GM10248 (cell line): ENCODE results near the gene NCF4.

ENCODE experiments used
- CTCF ChIA-PET: fragments of 300-600 bp; sonication (Branson Sonifier 250); formaldehyde crosslinking; extraction: SDS; loops from one replicate; lab custom pipeline; 2021; ENCODE audit warnings: antibody characterized with exemption; lab: Yijun Ruan, JAX
- POLR2A ChIA-PET: fragments of 350-650 bp; sonication (Branson Sonifier 250); formaldehyde crosslinking; extraction: SDS; loops from one replicate; lab custom pipeline; 2020; ENCODE audit warnings: antibody characterized with exemption; lab: Yijun Ruan, JAX
- DNase-seq: peaks from one replicate; pipeline ENCODE4 v3.0.0; 2012; ENCODE audit errors: extremely low spot score
- TF ChIP-seq, protein P1 (sequence below): IDR thresholded peaks from 2 replicates; pipeline ENCODE4 v1.5.1; 2012; ENCODE audit warnings: mild to moderate bottlenecking, low read depth; ENCODE audit errors: extremely low read depth, missing control alignments, control extremely low read depth

The NCF4 gene

GRCh38 chr22:36916034-36916433 is 55.2 kb downstream of the NCF4 start:
- no peak for DNase-seq
- CTCF ChIA-PET = no interaction called here
- POLR2A ChIA-PET = no interaction called here
- TF ChIP-seq, protein P1, sequence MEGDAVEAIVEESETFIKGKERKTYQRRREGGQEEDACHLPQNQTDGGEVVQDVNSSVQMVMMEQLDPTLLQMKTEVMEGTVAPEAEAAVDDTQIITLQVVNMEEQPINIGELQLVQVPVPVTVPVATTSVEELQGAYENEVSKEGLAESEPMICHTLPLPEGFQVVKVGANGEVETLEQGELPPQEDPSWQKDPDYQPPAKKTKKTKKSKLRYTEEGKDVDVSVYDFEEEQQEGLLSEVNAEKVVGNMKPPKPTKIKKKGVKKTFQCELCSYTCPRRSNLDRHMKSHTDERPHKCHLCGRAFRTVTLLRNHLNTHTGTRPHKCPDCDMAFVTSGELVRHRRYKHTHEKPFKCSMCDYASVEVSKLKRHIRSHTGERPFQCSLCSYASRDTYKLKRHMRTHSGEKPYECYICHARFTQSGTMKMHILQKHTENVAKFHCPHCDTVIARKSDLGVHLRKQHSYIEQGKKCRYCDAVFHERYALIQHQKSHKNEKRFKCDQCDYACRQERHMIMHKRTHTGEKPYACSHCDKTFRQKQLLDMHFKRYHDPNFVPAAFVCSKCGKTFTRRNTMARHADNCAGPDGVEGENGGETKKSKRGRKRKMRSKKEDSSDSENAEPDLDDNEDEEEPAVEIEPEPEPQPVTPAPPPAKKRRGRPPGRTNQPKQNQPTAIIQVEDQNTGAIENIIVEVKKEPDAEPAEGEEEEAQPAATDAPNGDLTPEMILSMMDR = no peak

- no peak for DNase-seq
- TF ChIP-seq, protein P1 = no peak
- ChIA-PET POLR2A (no interaction called here), CTCF (interaction anchor here (0.9 to 2.0 kb wide), 3 partner anchors 12 to 63 kb away, joined by 3 to 4 read pairs (median 3); no protein-coding TSS in a partner anchor)
These were observed 57.9 kb downstream of the NCF4 start for GRCh38 chr22:36918586-36919284.

DNA sequence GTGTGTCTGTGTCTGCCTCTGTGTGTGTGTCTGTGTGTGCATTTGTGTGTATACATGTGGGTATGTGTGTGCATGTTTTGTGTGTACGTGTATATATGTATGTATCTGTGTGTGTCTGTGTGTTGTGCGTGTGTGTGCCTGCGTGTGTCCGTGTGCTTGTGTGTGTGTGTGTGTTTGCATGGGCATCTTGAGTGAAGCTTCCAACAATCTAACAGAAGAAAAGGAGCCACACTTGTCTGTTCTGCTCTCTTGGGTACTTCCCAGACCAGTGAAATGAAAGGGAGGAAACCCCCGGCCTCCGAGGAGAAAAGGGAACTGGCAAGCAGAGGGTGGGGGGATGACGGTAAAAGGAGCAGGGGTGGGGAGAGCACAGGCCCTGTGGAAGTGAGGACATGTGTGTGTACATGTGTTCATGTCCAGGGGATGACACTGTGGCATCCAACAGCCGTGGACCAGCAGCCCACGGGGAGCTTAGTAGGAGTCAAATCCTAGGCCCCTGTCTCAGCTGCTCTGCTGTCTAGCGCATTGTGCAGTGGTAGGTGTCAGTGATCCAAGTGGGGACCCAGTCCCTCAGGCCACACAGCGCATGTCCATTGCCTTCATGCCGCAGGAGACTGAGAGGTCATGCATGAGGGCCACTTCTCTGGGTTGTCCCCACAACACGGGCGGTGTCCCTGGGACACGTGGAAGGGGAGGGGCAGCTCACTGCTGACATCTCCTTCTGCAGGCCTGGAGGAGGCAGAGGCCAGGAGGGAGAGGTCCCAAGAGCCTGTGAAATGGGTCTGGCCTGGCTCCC is 60.7 kb downstream of the NCF4 start:
- peak; percentile 80 for DNase-seq
- TF ChIP-seq, protein P1 = no peak
- CTCF ChIA-PET = interaction anchor here (0.9 to 2.3 kb wide), 5 partner anchors 10 to 65 kb away, joined by 3 to 8 read pairs (median 4); no protein-coding TSS in a partner anchor
- POLR2A ChIA-PET = no interaction called here

GRCh38 chr22:36922105-36922608 is 61.4 kb downstream of the NCF4 start:
- DNase-seq = no peak
- CTCF ChIA-PET = interaction anchor here (0.9 to 2.3 kb wide), 5 partner anchors 10 to 66 kb away, joined by 3 to 8 read pairs (median 4); no protein-coding TSS in a partner anchor
- POLR2A ChIA-PET = no interaction called here
- TF ChIP-seq, protein P1 = no peak

GRCh38 chr22:36922711-36923110 is 61.9 kb downstream of the NCF4 start:
- POLR2A ChIA-PET = no interaction called here
- CTCF ChIA-PET = interaction anchor here (0.9 kb wide), 1 partner anchor 55 kb away, joined by 4 read pairs; no protein-coding TSS in a partner anchor
- DNase-seq = peak; percentile 17
- TF ChIP-seq, protein P1 = no peak

DNA sequence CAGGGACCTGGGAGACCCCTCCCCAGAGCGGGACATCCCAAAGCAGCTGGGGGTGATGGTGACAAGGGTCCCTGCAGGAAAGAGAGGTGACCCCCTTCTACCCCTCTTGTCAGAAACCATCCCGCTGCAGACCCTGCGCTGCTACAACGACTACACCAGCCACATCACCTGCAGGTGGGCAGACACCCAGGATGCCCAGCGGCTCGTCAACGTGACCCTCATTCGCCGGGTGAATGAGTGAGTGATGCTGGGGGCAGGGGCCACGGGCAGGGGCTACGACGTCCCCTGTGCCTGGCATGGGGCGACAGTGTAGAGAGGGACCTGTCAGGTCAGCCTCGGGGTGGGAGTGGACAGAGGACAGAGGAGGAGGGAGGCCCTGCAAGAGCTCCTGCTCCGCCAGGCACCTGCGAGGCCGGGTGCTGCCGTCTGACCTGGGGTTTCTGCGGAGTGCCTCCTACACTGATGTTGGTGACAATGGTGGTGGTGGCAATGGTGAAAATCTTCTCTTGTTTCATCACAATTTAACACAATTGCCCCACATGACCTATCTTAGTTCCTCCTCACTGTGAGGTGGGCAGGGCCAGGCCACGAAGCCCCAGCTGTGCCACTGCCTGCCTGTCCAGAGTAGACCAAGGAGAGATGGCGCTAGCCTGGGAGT is 62.5 kb downstream of the NCF4 start:
- TF ChIP-seq, protein P1 = no peak
- peak; percentile 15 for DNase-seq
- CTCF ChIA-PET = interaction anchor here (1.0 kb wide), 1 partner anchor 142 kb away, joined by 3 read pairs; no protein-coding TSS in a partner anchor
- POLR2A ChIA-PET = no interaction called here
